Measurements from ENCODE around the gene RBM3. TPM values are rescaled to one million over a fixed set of nuclear protein-coding genes. Genes with fewer than 3 reads are reported as not detected.

Gene RBM3
- total RNA-seq, 1 experiment from 2014 or later: 233 TPM

DNA sequence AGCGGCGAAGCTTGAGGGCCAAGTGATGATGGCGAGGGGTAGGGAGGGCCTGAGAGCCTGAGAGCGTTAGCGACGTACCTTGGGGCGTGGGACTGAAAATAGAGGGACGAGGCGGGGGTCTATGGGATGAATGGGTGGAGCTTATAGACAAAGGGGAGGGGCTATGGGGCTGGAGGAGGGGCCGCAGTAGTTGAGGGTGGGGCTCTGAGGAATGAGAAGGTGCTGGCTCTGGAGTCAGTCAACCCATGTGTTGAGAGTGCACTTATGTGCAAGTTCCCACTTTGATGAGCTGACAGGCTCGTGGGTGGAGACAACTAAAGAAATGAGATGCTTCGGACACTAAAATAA, 34.3 kb upstream of the RBM3 start:
- Histone ChIP-seq H3K9ac (ENCODE audit: low read length) (peak overlapping the region; percentile 59), H3K4me2 (ENCODE audit: low read length) (peak overlapping the region; percentile 81), H2AFZ (ENCODE audit: low read depth, low read length, poor library complexity, severe bottlenecking) (no peak overlapping the region), H3K9me3 (ENCODE audit: control insufficient read depth in 1 of 2, insufficient read depth in 1 of 2, low read depth in 1 of 2, low read length in 2 of 2) (no peaks in the 10 kb centered on the region), H3K79me2 (ENCODE audit: insufficient read depth, low read length) (no peaks in the 10 kb centered on the region), H3K27me3 (ENCODE audit: insufficient read depth, low read length) (no peaks in the 10 kb centered on the region), H4K20me1 (ENCODE audit: insufficient read depth) (no peaks in the 10 kb centered on the region), H3K36me3 (ENCODE audit: control insufficient read depth in 1 of 2, insufficient read depth in 2 of 2, low read length in 2 of 2) (no peaks in the 10 kb centered on the region), H3K27ac (ENCODE audit: low read depth, low read length) (peak overlapping the region; percentile 67), H3K9me2 (ENCODE audit: insufficient read depth) (no peaks in the 10 kb centered on the region), H3K4me3 (replicated peaks in 1 of 2; ENCODE audit: low read depth in 1 of 2, low read length in 2 of 2) (peak overlapping the region; percentile 56 to 63), H3K4me1 (ENCODE audit: control insufficient read depth in 1 of 2, insufficient read depth in 2 of 2, low read length in 2 of 2) (peaks cover 0 to 15% of the 10 kb centered on the region in 2 experiments; a peak in 3 of 4 replicates)
- ChIA-PET POLR2A (interaction anchor here (0.7 to 1.5 kb wide), 6 partner anchors 10 to 34 kb away, joined by 3 to 6 read pairs (median 4); partner anchors contain the start of genes EBP and RBM3), RAD21 (ENCODE audit: low non-redundant PET in 1 of 2, low total read pairs in 2 of 2, uncharacterized antibody in 2 of 2, unreplicated experiment in 2 of 2) (no interaction called here), CTCF (interaction anchor here (0.5 to 1.6 kb wide), 6 partner anchors 10 to 457 kb away, joined by 3 to 7 read pairs (median 3); no protein-coding TSS in a partner anchor)
- DNase-seq (ENCODE audit: low read depth, low spot score) (peak; percentile 12), ATAC-seq (peak; percentile 66)
- BruUV-seq (replicated peaks): no TSS peak
- intact Hi-C loops (cut with micrococcal nuclease): no loop called here
- no peak for TF ChIP-seq CBX3 (IDR thresholded peaks at IDR 0.05; ENCODE audit: low read depth)
- no peak for TF ChIP-seq EZH2phosphoT487 (IDR thresholded peaks at IDR 0.05; ENCODE audit: borderline replicate concordance)
- no peak for TF ChIP-seq ATF3 (IDR thresholded peaks at IDR 0.05)
- no peak for TF ChIP-seq ZFX (IDR thresholded peaks at IDR 0.05)
- no peak for TF ChIP-seq TCF7L2 (IDR thresholded peaks at IDR 0.05; ENCODE audit: borderline replicate concordance, extremely low read depth, insufficient read depth, insufficient read length)
- TF ChIP-seq RAD21 (IDR thresholded peaks at IDR 0.05; ENCODE audit: low read depth): no peak
- TF ChIP-seq EGR1 (IDR thresholded peaks at IDR 0.05; ENCODE audit: low read depth): no peak
- TF ChIP-seq SIN3A (IDR thresholded peaks at IDR 0.05; ENCODE audit: low read depth): no peak
- TF ChIP-seq YY1 (IDR thresholded peaks at IDR 0.05; ENCODE audit: extremely low read depth, insufficient replicate concordance, low read depth, low read length): no peak
- no peak for TF ChIP-seq JUND (IDR thresholded peaks at IDR 0.05)
- TF ChIP-seq SRF (IDR thresholded peaks at IDR 0.05; ENCODE audit: low read depth): no peak

GRCh38 chrX:48540480-48540879, 33.8 kb upstream of the RBM3 start:
- Histone ChIP-seq H3K27me3 (ENCODE audit: insufficient read depth, low read length) (no peaks in the 10 kb centered on the region), H2AFZ (ENCODE audit: low read depth, low read length, poor library complexity, severe bottlenecking) (no peak overlapping the region), H3K79me2 (ENCODE audit: insufficient read depth, low read length) (no peaks in the 10 kb centered on the region), H3K27ac (ENCODE audit: low read depth, low read length) (peak overlapping the region; percentile 22; the same call in 1 of the 2 replicates), H3K4me1 (ENCODE audit: control insufficient read depth in 1 of 2, insufficient read depth in 2 of 2, low read length in 2 of 2) (peaks cover 0 to 15% of the 10 kb centered on the region in 2 experiments; a peak in 3 of 4 replicates), H4K20me1 (ENCODE audit: insufficient read depth) (no peaks in the 10 kb centered on the region), H3K9ac (ENCODE audit: low read length) (peak overlapping the region; percentile 59), H3K9me3 (ENCODE audit: control insufficient read depth in 1 of 2, insufficient read depth in 1 of 2, low read depth in 1 of 2, low read length in 2 of 2) (no peaks in the 10 kb centered on the region), H3K4me2 (ENCODE audit: low read length) (peak overlapping the region; percentile 81), H3K36me3 (ENCODE audit: control insufficient read depth in 1 of 2, insufficient read depth in 2 of 2, low read length in 2 of 2) (no peaks in the 10 kb centered on the region), H3K9me2 (ENCODE audit: insufficient read depth) (no peaks in the 10 kb centered on the region), H3K4me3 (replicated peaks in 1 of 2; ENCODE audit: low read depth in 1 of 2, low read length in 2 of 2) (peak overlapping the region; percentile 56 to 63)
- DNase-seq (ENCODE audit: low read depth, low spot score): no peak
- TSS peak; percentile 43 for BruUV-seq (replicated peaks)
- ChIA-PET RAD21 (ENCODE audit: low non-redundant PET in 1 of 2, low total read pairs in 2 of 2, uncharacterized antibody in 2 of 2, unreplicated experiment in 2 of 2) (no interaction called here), CTCF (interaction anchor here (1.6 kb wide), 1 partner anchor 66 kb away, joined by 7 read pairs; no protein-coding TSS in a partner anchor), POLR2A (interaction anchor here (1.1 to 1.5 kb wide), 4 partner anchors 11 to 34 kb away, joined by 3 to 6 read pairs (median 4); partner anchors contain the start of genes EBP and RBM3)
- intact Hi-C loops (cut with micrococcal nuclease): no loop called here
- no peak for ATAC-seq
- TF ChIP-seq MAX (IDR thresholded peaks at IDR 0.05) (no peak), SRF (IDR thresholded peaks at IDR 0.05; ENCODE audit: low read depth) (no peak), EZH2phosphoT487 (IDR thresholded peaks at IDR 0.05; ENCODE audit: borderline replicate concordance) (no peak), ELF1 (IDR thresholded peaks at IDR 0.05; ENCODE audit: borderline replicate concordance, low read depth) (no peak), ATF3 (IDR thresholded peaks at IDR 0.05) (no peak), FOSL1 (IDR thresholded peaks at IDR 0.05; ENCODE audit: low read depth) (no peak), ZNF274 (IDR thresholded peaks at IDR 0.05; ENCODE audit: low read depth, low read length) (no peak), POLR2AphosphoS5 (IDR thresholded peaks at IDR 0.05; ENCODE audit: low read depth, low read length) (no peak), RAD21 (IDR thresholded peaks at IDR 0.05; ENCODE audit: low read depth) (no peak), SP1 (IDR thresholded peaks at IDR 0.05; ENCODE audit: low read depth) (no peak)
- TF ChIP-seq, protein P1, sequence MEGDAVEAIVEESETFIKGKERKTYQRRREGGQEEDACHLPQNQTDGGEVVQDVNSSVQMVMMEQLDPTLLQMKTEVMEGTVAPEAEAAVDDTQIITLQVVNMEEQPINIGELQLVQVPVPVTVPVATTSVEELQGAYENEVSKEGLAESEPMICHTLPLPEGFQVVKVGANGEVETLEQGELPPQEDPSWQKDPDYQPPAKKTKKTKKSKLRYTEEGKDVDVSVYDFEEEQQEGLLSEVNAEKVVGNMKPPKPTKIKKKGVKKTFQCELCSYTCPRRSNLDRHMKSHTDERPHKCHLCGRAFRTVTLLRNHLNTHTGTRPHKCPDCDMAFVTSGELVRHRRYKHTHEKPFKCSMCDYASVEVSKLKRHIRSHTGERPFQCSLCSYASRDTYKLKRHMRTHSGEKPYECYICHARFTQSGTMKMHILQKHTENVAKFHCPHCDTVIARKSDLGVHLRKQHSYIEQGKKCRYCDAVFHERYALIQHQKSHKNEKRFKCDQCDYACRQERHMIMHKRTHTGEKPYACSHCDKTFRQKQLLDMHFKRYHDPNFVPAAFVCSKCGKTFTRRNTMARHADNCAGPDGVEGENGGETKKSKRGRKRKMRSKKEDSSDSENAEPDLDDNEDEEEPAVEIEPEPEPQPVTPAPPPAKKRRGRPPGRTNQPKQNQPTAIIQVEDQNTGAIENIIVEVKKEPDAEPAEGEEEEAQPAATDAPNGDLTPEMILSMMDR (IDR thresholded peaks at IDR 0.05 in 2 of 3, conservative IDR thresholded peaks at IDR 0.05 in 1 of 3; ENCODE audit: borderline replicate concordance in 1 of 3, insufficient read depth in 1 of 3, low read depth in 2 of 3, low read length in 2 of 3): no peak
